HG03520 (cell line): ENCODE measurements around the gene MME.

ENCODE experiments used
- ATAC-seq: cut with Tn5 transposase; IDR thresholded peaks from one replicate; pipeline ENCODE4 v1.9.1; 2021; ENCODE audit warnings: mild to moderate bottlenecking, moderate library complexity; ENCODE audit not compliant: unreplicated experiment

The MME gene

DNA sequence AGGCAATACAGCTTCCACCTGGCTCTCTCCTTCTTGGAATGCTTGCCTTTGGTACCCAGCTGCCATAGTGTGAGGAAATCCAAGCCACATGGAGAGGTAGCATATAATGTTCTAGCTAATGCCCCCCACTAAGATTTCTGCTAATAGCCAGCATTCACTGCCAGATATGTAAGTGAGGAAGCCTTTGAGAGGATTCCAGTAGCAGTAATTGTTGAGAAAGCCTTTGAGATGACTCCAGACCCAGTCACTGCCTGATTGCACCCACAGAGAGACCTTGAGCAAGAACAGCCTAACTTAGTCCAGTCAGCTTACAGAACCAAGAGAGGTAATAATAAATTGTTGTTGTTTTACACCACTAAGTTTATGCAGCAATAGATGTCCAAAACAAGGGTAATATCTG is 150.3 kb downstream of the MME start:
- ATAC-seq, result no peak

DNA sequence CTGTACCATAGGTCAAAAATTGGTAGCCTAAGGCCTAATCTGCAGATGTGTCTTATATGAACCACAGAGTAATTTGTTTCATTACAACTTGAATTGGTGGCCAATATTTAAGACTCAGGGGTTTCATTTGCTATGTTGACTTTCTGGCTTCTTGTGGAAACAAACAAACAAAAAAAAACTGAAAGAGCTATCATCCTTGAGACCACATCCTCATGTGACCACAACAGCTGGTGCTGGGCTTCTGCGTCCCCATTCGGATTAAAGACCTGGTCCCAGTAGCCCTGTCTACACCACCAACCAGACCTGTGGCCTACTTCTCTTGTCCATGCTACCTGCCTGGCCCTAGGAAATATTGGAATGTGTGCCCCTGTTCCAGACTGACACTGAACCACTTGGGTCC is 151.7 kb downstream of the MME start:
- peak; percentile 56 for ATAC-seq

DNA sequence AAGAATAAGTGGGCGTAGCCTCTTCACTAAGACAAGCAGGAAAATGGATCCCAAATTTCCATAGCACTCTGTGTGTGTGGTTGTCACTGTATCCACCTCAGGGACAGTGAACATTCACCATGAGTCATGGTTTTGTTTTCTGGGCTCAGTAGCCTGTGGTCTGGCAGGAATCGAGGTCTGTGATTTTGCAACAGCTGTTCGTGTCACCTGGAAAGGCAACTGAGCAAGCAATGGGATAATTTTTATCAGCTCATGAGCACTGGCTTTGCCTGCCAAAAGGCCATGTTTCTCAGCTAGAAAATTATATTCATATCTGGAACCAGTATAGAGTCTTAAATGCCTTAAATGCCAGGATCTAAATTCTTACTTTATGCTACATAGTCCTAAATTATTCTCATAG is 152.5 kb downstream of the MME start:
- ATAC-seq, result no peak

DNA sequence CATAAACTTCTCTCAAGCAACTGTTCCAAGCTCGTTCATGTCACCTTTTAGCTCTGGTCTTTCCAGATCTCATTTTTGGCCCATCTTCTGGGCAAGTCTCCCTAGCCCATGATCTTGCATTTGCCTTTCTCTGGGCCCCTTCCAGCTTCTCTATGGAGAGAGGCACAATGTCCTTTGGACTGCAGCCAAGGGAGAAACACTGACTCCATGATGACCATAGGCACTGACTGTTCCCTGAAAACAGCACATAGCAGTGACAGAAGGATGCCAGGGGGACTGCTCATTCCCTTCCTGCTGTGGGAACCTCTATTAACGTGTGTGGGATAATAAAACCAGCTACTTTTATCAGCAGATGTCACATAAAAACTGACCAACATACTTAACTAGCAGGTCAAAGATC is 153.1 kb downstream of the MME start:
- no peak for ATAC-seq
